ENCODE measurements around the gene RPH3AL.

GRCh38 chr17:292531-293382 is 59.9 kb downstream of the RPH3AL start:
- TF ChIP-seq CTCF (IDR thresholded peaks at IDR 0.05) (no peak), POLR2A (IDR thresholded peaks at IDR 0.05) (no peak)

All from Peyer's patch (tissue), 4 donors.